Transverse colon (tissue), 3 donors: ENCODE results near the gene RNU2-1.

Experiments
- EP300 ChIP-seq: sonication (generic); formaldehyde crosslinking; IDR thresholded peaks from one replicate; pipeline ENCODE4 v1.6.1; 2017; ENCODE audit warnings: antibody characterized with exemption, low read depth
- POLR2A ChIP-seq: fragments of 450-650 bp; IDR thresholded peaks from one replicate; pipeline ENCODE4 v1.6.1; 2016; ENCODE audit warnings: antibody characterized with exemption, mild to moderate bottlenecking, moderate library complexity
- TF ChIP-seq, protein P1 (sequence below), 5 experiments: fragments of 200-600 bp in 3 of 5; fragments of 450-650 bp in 2 of 5; sonication (generic) in 3 of 5; IDR thresholded peaks; 1 replicate in 2 of 5; 2 replicates in 3 of 5; pipeline ENCODE4 v1.5.1; 2016 to 2017; ENCODE audit warnings: antibody characterized with exemption in 5 of 5, inconsistent platforms in 3 of 5, mild to moderate bottlenecking in 2 of 5, moderate library complexity in 1 of 5

DNA sequence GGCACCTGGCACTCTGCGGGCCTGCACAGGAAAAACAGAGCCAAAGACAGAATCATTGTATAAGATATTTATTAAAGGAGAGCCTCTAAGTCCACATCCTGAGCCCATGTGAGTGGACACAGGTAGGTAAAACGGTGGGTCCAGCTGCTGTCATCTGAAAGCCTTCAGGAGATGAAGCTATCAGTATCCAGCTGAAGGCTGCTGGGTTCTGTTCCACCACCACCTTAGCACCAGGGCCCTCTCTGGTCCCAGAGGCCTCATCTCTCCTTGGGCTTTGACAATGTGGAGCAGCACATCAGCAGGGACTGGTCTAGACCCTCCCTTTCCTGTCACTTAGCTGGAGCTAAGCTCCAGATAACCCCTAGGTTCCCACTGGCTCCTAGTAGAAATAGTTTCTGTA, 14.8 kb downstream of the RNU2-1 start:
- TF ChIP-seq, protein P1, sequence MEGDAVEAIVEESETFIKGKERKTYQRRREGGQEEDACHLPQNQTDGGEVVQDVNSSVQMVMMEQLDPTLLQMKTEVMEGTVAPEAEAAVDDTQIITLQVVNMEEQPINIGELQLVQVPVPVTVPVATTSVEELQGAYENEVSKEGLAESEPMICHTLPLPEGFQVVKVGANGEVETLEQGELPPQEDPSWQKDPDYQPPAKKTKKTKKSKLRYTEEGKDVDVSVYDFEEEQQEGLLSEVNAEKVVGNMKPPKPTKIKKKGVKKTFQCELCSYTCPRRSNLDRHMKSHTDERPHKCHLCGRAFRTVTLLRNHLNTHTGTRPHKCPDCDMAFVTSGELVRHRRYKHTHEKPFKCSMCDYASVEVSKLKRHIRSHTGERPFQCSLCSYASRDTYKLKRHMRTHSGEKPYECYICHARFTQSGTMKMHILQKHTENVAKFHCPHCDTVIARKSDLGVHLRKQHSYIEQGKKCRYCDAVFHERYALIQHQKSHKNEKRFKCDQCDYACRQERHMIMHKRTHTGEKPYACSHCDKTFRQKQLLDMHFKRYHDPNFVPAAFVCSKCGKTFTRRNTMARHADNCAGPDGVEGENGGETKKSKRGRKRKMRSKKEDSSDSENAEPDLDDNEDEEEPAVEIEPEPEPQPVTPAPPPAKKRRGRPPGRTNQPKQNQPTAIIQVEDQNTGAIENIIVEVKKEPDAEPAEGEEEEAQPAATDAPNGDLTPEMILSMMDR (IDR thresholded peaks at IDR 0.05) = no peak
- TF ChIP-seq EP300 (no peak), POLR2A (no peak)
